H1 (cell line): ENCODE measurements around the gene ARID1B. TPM values are rescaled to one million over a fixed set of nuclear protein-coding genes. Genes with fewer than 3 reads are reported as not detected.

Source experiments
- CTCF ChIA-PET: fragments of 300-600 bp; sonication (Branson Sonifier 250); formaldehyde crosslinking; loops from one replicate; lab custom pipeline; 2021; ENCODE audit not compliant: partially characterized antibody; lab: Charles Lee
- POLR2A ChIA-PET: fragments of 300-600 bp; sonication (Branson Sonifier 250); formaldehyde crosslinking; loops from one replicate; lab custom pipeline; 2021; ENCODE audit warnings: inconsistent platforms; ENCODE audit not compliant: partially characterized antibody; lab: Charles Lee
- DNase-seq, 2 experiments: peaks; one replicate each; pipeline versions ENCODE4 v3.0.0 to v3.0.0-alpha.2; 2010 to 2022; ENCODE audit warnings: low spot score in 2 of 2, low read depth in 1 of 2, mixed read lengths in 1 of 2
- FAIRE-seq: peaks from 2 replicates; lab custom pipeline; 2011; peaks lifted over from hg19 to GRCh38; lab: Jason Lieb, UNC
- H2AFZ ChIP-seq: 2 replicates; pipeline ENCODE4 v1.8.1; 2012; ENCODE audit warnings: low read length, inconsistent platforms
- H2AK5ac ChIP-seq: 2 replicates; pipeline ENCODE4 v1.6.1; 2013; ENCODE audit warnings: low read depth, low read length
- H2BK120ac ChIP-seq: replicated peaks from 2 replicates; pipeline ENCODE3; 2013; ENCODE audit warnings: low read depth, low read length, inconsistent platforms
- H2BK12ac ChIP-seq: 2 replicates; pipeline ENCODE4 v1.6.1; 2013; ENCODE audit warnings: low read depth, low read length
- H2BK15ac ChIP-seq: 2 replicates; pipeline ENCODE4 v1.6.1; 2013; ENCODE audit warnings: low read length
- H2BK20ac ChIP-seq: 2 replicates; pipeline ENCODE4 v1.6.1; 2013; ENCODE audit warnings: low read length
- H2BK5ac ChIP-seq: 2 replicates; pipeline ENCODE4 v1.6.1; 2013; ENCODE audit warnings: low read depth, low read length
- H3K14ac ChIP-seq: 2 replicates; pipeline ENCODE4 v1.6.1; 2013; ENCODE audit warnings: inconsistent platforms; ENCODE audit not compliant: insufficient read length
- H3K18ac ChIP-seq: 2 replicates; pipeline ENCODE4 v1.6.1; 2013; ENCODE audit warnings: low read length; ENCODE audit errors: extremely low read depth
- H3K23ac ChIP-seq: 2 replicates; pipeline ENCODE4 v1.6.1; 2013; ENCODE audit warnings: inconsistent platforms; ENCODE audit not compliant: insufficient read length
- H3K23me2 ChIP-seq: 2 replicates; pipeline ENCODE4 v1.6.1; 2013; ENCODE audit warnings: low read depth, low read length
- H3K27ac ChIP-seq: 2 replicates; pipeline ENCODE4 v1.6.1; 2011; ENCODE audit warnings: low read depth, low read length, inconsistent platforms
- H3K27me3 ChIP-seq, 4 experiments: replicated peaks in 1 of 4; 1 replicate in 1 of 4; 2 replicates in 3 of 4; pipeline versions ENCODE4 v1.6.1 to v1.8.1; 2011 to 2013; ENCODE audit warnings: low read length in 3 of 4, mild to moderate bottlenecking in 3 of 4, inconsistent platforms in 2 of 4, mixed read lengths in 2 of 4, moderate library complexity in 1 of 4; ENCODE audit not compliant: control insufficient read depth in 3 of 4, insufficient read depth in 3 of 4; ENCODE audit errors: extremely low read depth in 1 of 4
- H3K36me3 ChIP-seq, 4 experiments: 2 replicates each; pipeline versions ENCODE4 v1.6.1 to v1.8.1; 2011 to 2013; ENCODE audit warnings: mild to moderate bottlenecking in 4 of 4, low read length in 3 of 4, moderate library complexity in 2 of 4, control low read depth in 1 of 4, inconsistent platforms in 1 of 4; ENCODE audit not compliant: insufficient read depth in 4 of 4, control insufficient read depth in 2 of 4
- H3K4ac ChIP-seq: replicated peaks from 2 replicates; pipeline ENCODE3; 2013; ENCODE audit warnings: low read length, low read depth, mixed read lengths, inconsistent platforms; ENCODE audit not compliant: insufficient read length
- H3K4me1 ChIP-seq, 4 experiments: replicated peaks in 1 of 4; 1 replicate in 1 of 4; 2 replicates in 3 of 4; pipeline versions ENCODE4 v1.6.1 to v1.8.1; 2011 to 2013; ENCODE audit warnings: low read length in 3 of 4, inconsistent platforms in 2 of 4, mixed read lengths in 1 of 4; ENCODE audit not compliant: insufficient read depth in 4 of 4, control insufficient read depth in 3 of 4
- H3K4me2 ChIP-seq, 2 experiments: 2 replicates each; pipeline versions ENCODE4 v1.6.1 to v1.8.1; 2011 to 2013; ENCODE audit warnings: low read depth in 2 of 2, low read length in 2 of 2, control low read depth in 1 of 2, inconsistent platforms in 1 of 2, mild to moderate bottlenecking in 1 of 2; ENCODE audit not compliant: insufficient read depth in 1 of 2
- H3K4me3 ChIP-seq, 4 experiments: fragments of 200-600, 300-600 bp in 1 of 4; sonication (generic), shearing (Covaris generic), sonication (Bioruptor Twin) in 1 of 4; 2 replicates each; pipeline versions ENCODE4 v1.5.1 to v1.8.1; 2011 to 2016; ENCODE audit warnings: low read length in 4 of 4, low read depth in 3 of 4, control low read depth in 2 of 4, inconsistent platforms in 2 of 4, mild to moderate bottlenecking in 2 of 4, mixed read lengths in 1 of 4, moderate library complexity in 1 of 4; ENCODE audit not compliant: insufficient read depth in 2 of 4; ENCODE audit errors: extremely low read depth in 1 of 4
- H3K56ac ChIP-seq: replicated peaks from 2 replicates; pipeline ENCODE3; 2013; ENCODE audit warnings: low read depth, mild to moderate bottlenecking, mixed read lengths, low read length, inconsistent platforms; ENCODE audit not compliant: insufficient read length
- H3K79me1 ChIP-seq: 2 replicates; pipeline ENCODE4 v1.6.1; 2013; ENCODE audit warnings: low read depth, low read length, control low read depth
- H3K79me2 ChIP-seq, 2 experiments: 2 replicates each; pipeline versions ENCODE4 v1.6.1 to v1.8.1; 2012 to 2013; ENCODE audit warnings: low read length in 2 of 2, mild to moderate bottlenecking in 2 of 2, inconsistent platforms in 1 of 2; ENCODE audit not compliant: insufficient read depth in 2 of 2, control insufficient read depth in 1 of 2
- H3K9ac ChIP-seq, 4 experiments: replicated peaks in 1 of 4; 1 replicate in 1 of 4; 2 replicates in 3 of 4; pipeline versions ENCODE4 v1.6.1 to v1.8.1; 2011 to 2013; ENCODE audit warnings: low read depth in 3 of 4, low read length in 3 of 4, control low read depth in 2 of 4, mild to moderate bottlenecking in 2 of 4, moderate library complexity in 2 of 4, inconsistent platforms in 1 of 4; ENCODE audit errors: extremely low read depth in 1 of 4
- H3K9me3 ChIP-seq, 2 experiments: 2 replicates each; pipeline versions ENCODE4 v1.6.1 to v1.8.1; 2012 to 2013; ENCODE audit warnings: mild to moderate bottlenecking in 2 of 2, moderate library complexity in 2 of 2, control low read depth in 1 of 2, inconsistent platforms in 1 of 2, low read depth in 1 of 2, low read length in 1 of 2, mixed read lengths in 1 of 2; ENCODE audit not compliant: insufficient read depth in 2 of 2
- H4K20me1 ChIP-seq, 2 experiments: replicated peaks in 1 of 2; 2 replicates each; pipeline versions ENCODE3 to v1.8.1; 2011 to 2013; ENCODE audit warnings: inconsistent platforms in 2 of 2, low read length in 2 of 2, mild to moderate bottlenecking in 1 of 2; ENCODE audit not compliant: insufficient read depth in 2 of 2, control insufficient read depth in 1 of 2
- H4K5ac ChIP-seq: 2 replicates; pipeline ENCODE4 v1.6.1; 2013; ENCODE audit warnings: low read length, low read depth, mixed read lengths, inconsistent platforms; ENCODE audit not compliant: insufficient read length
- H4K8ac ChIP-seq: 2 replicates; pipeline ENCODE4 v1.8.0; 2013; ENCODE audit warnings: mild to moderate bottlenecking, moderate library complexity, low read length, inconsistent platforms; ENCODE audit not compliant: insufficient read depth; ENCODE audit errors: extremely low read depth
- H4K91ac ChIP-seq: replicated peaks from 2 replicates; pipeline ENCODE3; 2013; ENCODE audit warnings: low read length, mixed read lengths, inconsistent platforms; ENCODE audit not compliant: insufficient read length
- CEBPB ChIP-seq: IDR thresholded peaks from 2 replicates; pipeline ENCODE4 v1.6.1; 2012; ENCODE audit warnings: low read depth, low read length
- TEAD4 ChIP-seq: IDR thresholded peaks from 2 replicates; pipeline ENCODE4 v1.6.1; 2012; ENCODE audit warnings: low read depth, low read length, inconsistent platforms, mixed read lengths
- WGBS, 2 experiments: shearing (Covaris generic) in 1 of 2; methylation state at CpG; one replicate each; pipeline versions ENCODE4 v1.1.6 to v1.1.7; 2013 to 2015; ENCODE audit warnings: low lambda C conversion rate in 2 of 2, mixed read lengths in 2 of 2, inconsistent platforms in 1 of 2, low coverage in 1 of 2, missing lambda C conversion rate in 1 of 2; ENCODE audit not compliant: insufficient replicate concordance in 2 of 2, insufficient coverage in 1 of 2, insufficient read length in 1 of 2; ENCODE audit errors: extremely low coverage in 1 of 2, missing lambda C conversion rate in 1 of 2; 5-methylcytosine and 5-hydroxymethylcytosine counted together
- polyA plus RNA-seq, 7 experiments: library from polyadenylated mRNA; depleted of rRNA in 3 of 7; stranded (reverse) in 5 of 7; unstranded in 2 of 7; fragments of >200 nt in 5 of 7; fragments of 200-250 nt in 2 of 7; gene quantifications; 1 replicate in 5 of 7; 2 replicates in 1 of 7; 4 replicates in 1 of 7; pipeline versions ENCODE4 v1.2.1 to v1.2.3, GENCODE V29; 2011 to 2013; ENCODE audit warnings: missing spikeins in 2 of 7, mixed read lengths in 2 of 7
- total RNA-seq: library from RNA; stranded (reverse); fragmentation: NEBNext Ultra II Directional; extraction: Animal tissue kit (Norgen Biotek cat#: 25700); gene quantifications from 2 replicates; pipeline ENCODE4 v1.2.1, GENCODE V29; 2021

Gene ARID1B
- total and polyA plus RNA-seq, 2 of the 8 experiments (the other 6 are each of a cell fraction or from before 2014, with no cell fraction given): 24.3 to 70.3 TPM

DNA sequence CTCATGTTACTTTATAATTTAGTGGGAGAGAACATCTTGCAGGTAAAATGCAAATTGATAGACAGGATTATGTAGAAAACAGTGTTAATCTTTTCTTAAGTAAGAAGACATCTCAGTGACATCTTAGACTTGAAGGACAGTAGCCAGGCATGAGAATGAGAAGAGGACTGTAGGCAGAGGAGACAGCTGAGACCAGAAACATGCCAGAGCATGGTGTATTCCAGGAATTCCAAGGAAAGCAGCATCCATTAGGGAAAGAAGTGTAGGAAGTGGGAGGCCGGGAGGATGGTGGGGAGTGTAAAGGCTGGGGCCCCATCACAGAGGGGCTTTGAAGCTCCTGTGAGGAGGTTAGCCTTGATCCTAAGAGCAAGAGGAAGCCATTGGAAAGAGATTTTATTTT, 225.6 kb downstream of the ARID1B start:
- Histone ChIP-seq H3K4ac (no peak overlapping the region), H2BK20ac (0 out of 2 replicates have a peak overlapping the region, but pooled peaks have one; percentile 53), H2BK120ac (no peak overlapping the region), H3K18ac (no peak overlapping the region), H3K27ac (no peak overlapping the region), H3K9ac (no peak overlapping the region), H3K4me1 (peaks cover 2 to 15% (median 10%) of the 10 kb centered on the region in 4 experiments), H4K8ac (no peak overlapping the region), H3K27me3 (no peaks in the 10 kb centered on the region), H2BK12ac (0 out of 2 replicates have a peak overlapping the region, but pooled peaks have one; percentile 50), H2BK15ac (no peak overlapping the region), H3K14ac (no peak overlapping the region), H2AFZ (no peak overlapping the region), H2AK5ac (no peak overlapping the region), H3K56ac (no peak overlapping the region), H3K4me3 (no peak overlapping the region), H3K9me3 (no peaks in the 10 kb centered on the region), H2BK5ac (peak overlapping the region; percentile 61), H3K23ac (no peak overlapping the region), H3K79me1 (peaks cover 7% of the 10 kb centered on the region), H4K20me1 (no peaks in the 10 kb centered on the region), H3K4me2 (no peak overlapping the region; a peak in 1 of 4 replicates), H3K23me2 (no peaks in the 10 kb centered on the region), H3K79me2 (peaks cover 0 to 89% of the 10 kb centered on the region in 2 experiments; a peak in 3 of 4 replicates), H4K5ac (no peak overlapping the region), H3K36me3 (no peaks in the 10 kb centered on the region), H4K91ac (no peak overlapping the region)
- ChIA-PET CTCF (interaction anchor here (0.8 to 1.2 kb wide), 2 partner anchors 17 to 32 kb away, joined by 3 to 4 read pairs; no protein-coding TSS in a partner anchor), POLR2A (interaction anchor here (1.0 kb wide), 1 partner anchor 18 kb away, joined by 5 read pairs; no protein-coding TSS in a partner anchor)
- 80% methylated on average over 1 of the region's 1 CpG; no CpG with 5 or more reads in 1 of the 2 experiments for WGBS, 2 experiments
- TF ChIP-seq TEAD4 (peak; percentile 58; the same call in 1 of the 2 replicates), CEBPB (no peak)
- FAIRE-seq (no peak), DNase-seq (no peak)
